ENCODE measurements around the gene ATG7. TPM values are rescaled to one million over a fixed set of nuclear protein-coding genes. Genes with fewer than 3 reads are reported as not detected.

The ATG7 gene
- total and polyA plus RNA-seq, 4 donors = 7.4 to 53.8 (median 15.6) TPM

GRCh38 chr3:11536936-11537612 is 264.9 kb downstream of the ATG7 start (continued):
- no peak for TF ChIP-seq REST (IDR thresholded peaks at IDR 0.05)
- TF ChIP-seq EGR1 (IDR thresholded peaks at IDR 0.05; ENCODE audit: low read depth in 2 of 2) = no peak
- no peak for TF ChIP-seq ZBTB33 (IDR thresholded peaks at IDR 0.05)

DNA sequence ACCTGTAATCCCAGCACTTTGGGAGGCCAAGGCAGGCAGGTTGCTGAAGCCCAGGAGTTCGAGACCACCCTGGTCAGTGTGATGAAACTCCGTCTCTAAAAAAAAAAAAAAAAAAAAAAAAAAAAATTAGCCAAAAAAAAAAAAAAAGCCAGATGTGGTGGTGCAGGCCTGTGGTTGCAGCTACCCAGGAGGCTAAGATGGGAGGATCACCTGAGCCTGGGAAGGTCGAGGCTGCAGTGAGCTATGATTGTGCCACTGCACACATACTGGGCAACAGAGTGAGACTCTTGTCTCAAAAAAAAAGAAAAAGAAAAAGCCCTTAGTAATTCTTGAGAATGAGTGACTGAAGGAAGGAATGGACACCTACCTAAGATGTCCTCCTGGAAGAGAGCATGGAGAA is 266.4 kb downstream of the ATG7 start:
- no peak overlapping the region for H3K4me3 ChIP-seq (ENCODE audit: low read depth in 1 of 3, low read length in 3 of 3)
- no peak for TF ChIP-seq EGR1 (IDR thresholded peaks at IDR 0.05; ENCODE audit: low read depth in 2 of 2)
- no peak for TF ChIP-seq FOXA2 (IDR thresholded peaks at IDR 0.05)
- no peak for TF ChIP-seq JUND (IDR thresholded peaks at IDR 0.05)
- no peak for TF ChIP-seq NR2F2 (IDR thresholded peaks at IDR 0.05)
- TF ChIP-seq CTCF (IDR thresholded peaks at IDR 0.05; ENCODE audit: low read depth, low read length, missing input control) = no peak
- H3K4me1 ChIP-seq (ENCODE audit: control insufficient read depth in 4 of 4, insufficient read depth in 4 of 4, low read length in 3 of 4) = no peaks in the 10 kb centered on the region
- no peaks in the 10 kb centered on the region for H3K9me3 ChIP-seq (ENCODE audit: control insufficient read depth in 4 of 4, low read length in 3 of 4)
- no peak overlapping the region for H3K9ac ChIP-seq (ENCODE audit: low read depth in 1 of 2, low read length in 2 of 2)
- H3K27me3 ChIP-seq (ENCODE audit: control insufficient read depth in 4 of 4, insufficient read depth in 4 of 4, low read length in 3 of 4) = no peaks in the 10 kb centered on the region
- H3K27ac ChIP-seq (ENCODE audit: low read depth in 1 of 2, low read length in 2 of 2) = no peak overlapping the region
- no peak for DNase-seq (ENCODE audit: low spot score)
- 96% methylated on average over 3 of the region's 3 CpGs for WGBS
- no peaks in the 10 kb centered on the region for H3K36me3 ChIP-seq (ENCODE audit: control insufficient read depth in 4 of 4, insufficient read depth in 3 of 4, low read depth in 1 of 4, low read length in 3 of 4)

DNA sequence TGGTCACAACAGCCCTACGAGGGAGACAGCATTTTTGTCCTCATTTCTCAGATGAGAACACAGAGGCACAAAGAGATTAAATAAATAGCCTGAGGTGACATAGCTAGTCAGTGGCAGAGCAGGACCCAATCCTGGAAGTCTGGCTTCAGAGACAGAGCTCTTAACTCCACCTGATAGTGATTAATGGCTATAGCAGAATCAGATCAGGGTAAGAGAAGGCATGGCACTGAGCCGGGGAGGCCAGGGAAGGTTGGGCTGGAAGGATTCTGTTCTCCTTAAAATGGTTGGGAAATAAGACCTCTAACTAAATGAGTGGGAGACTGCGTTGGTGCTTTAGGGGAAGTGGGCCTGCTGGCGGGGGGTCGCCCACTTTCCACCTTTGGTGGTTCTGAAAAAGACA is 267.0 kb downstream of the ATG7 start:
- no peaks in the 10 kb centered on the region for H3K36me3 ChIP-seq (ENCODE audit: control insufficient read depth in 4 of 4, insufficient read depth in 3 of 4, low read depth in 1 of 4, low read length in 3 of 4)
- no peaks in the 10 kb centered on the region for H3K27me3 ChIP-seq (ENCODE audit: control insufficient read depth in 4 of 4, insufficient read depth in 4 of 4, low read length in 3 of 4)
- DNase-seq (ENCODE audit: low spot score) = no peak
- no peak overlapping the region for H3K27ac ChIP-seq (ENCODE audit: low read depth in 1 of 2, low read length in 2 of 2)
- WGBS = 96% methylated on average over 5 of the region's 5 CpGs
- no peaks in the 10 kb centered on the region for H3K9me3 ChIP-seq (ENCODE audit: control insufficient read depth in 4 of 4, low read length in 3 of 4)
- no peak overlapping the region for H3K9ac ChIP-seq (ENCODE audit: low read depth in 1 of 2, low read length in 2 of 2)
- no peak overlapping the region for H3K4me3 ChIP-seq (ENCODE audit: low read depth in 1 of 3, low read length in 3 of 3)
- no peaks in the 10 kb centered on the region for H3K4me1 ChIP-seq (ENCODE audit: control insufficient read depth in 4 of 4, insufficient read depth in 4 of 4, low read length in 3 of 4)
- no peak for TF ChIP-seq FOXA2 (IDR thresholded peaks at IDR 0.05)
- TF ChIP-seq JUND (IDR thresholded peaks at IDR 0.05) = no peak
- no peak for TF ChIP-seq TAF1 (conservative IDR thresholded peaks at IDR 0.05)
- no peak for TF ChIP-seq HNF4A (conservative IDR thresholded peaks at IDR 0.05)
- TF ChIP-seq EGR1 (IDR thresholded peaks at IDR 0.05; ENCODE audit: low read depth in 2 of 2) = no peak
- TF ChIP-seq CTCF (IDR thresholded peaks at IDR 0.05; ENCODE audit: low read depth, low read length, missing input control) = no peak
- no peak for TF ChIP-seq YY1 (IDR thresholded peaks at IDR 0.05)
- TF ChIP-seq ATF3 (IDR thresholded peaks at IDR 0.05) = no peak
- TF ChIP-seq HNF4G (IDR thresholded peaks at IDR 0.05) = no peak
- no peak for TF ChIP-seq MAX (IDR thresholded peaks at IDR 0.05)
- no peak for TF ChIP-seq RXRA (IDR thresholded peaks at IDR 0.05)
- TF ChIP-seq ZBTB33 (IDR thresholded peaks at IDR 0.05) = no peak
- TF ChIP-seq GABPA (IDR thresholded peaks at IDR 0.05 in 1 of 2, conservative IDR thresholded peaks at IDR 0.05 in 1 of 2) = no peak
- TF ChIP-seq RAD21 (IDR thresholded peaks at IDR 0.05) = no peak
- no peak for TF ChIP-seq SP1 (IDR thresholded peaks at IDR 0.05)
- no peak for TF ChIP-seq NR2F2 (IDR thresholded peaks at IDR 0.05)
